Keratinocyte (primary cell): ENCODE data around the gene TRIM9.

Experiments
- CTCF ChIP-seq, 3 experiments: IDR thresholded peaks in 1 of 3; conservative IDR thresholded peaks in 1 of 3; optimal IDR thresholded peaks in 1 of 3; 2 replicates in 2 of 3; 3 replicates in 1 of 3; pipeline versions ENCODE3 to v1.5.1; 2011; ENCODE audit warnings: low read length in 3 of 3, mild to moderate bottlenecking in 3 of 3, moderate library complexity in 2 of 3, control low read depth in 1 of 3, inconsistent platforms in 1 of 3; ENCODE audit not compliant: insufficient read depth in 2 of 3; ENCODE audit errors: extremely low read depth in 1 of 3
- EZH2 ChIP-seq: IDR thresholded peaks from one replicate; pipeline ENCODE4 v1.6.1; 2012; ENCODE audit warnings: inconsistent platforms, mild to moderate bottlenecking, low read length, moderate library complexity

DNA sequence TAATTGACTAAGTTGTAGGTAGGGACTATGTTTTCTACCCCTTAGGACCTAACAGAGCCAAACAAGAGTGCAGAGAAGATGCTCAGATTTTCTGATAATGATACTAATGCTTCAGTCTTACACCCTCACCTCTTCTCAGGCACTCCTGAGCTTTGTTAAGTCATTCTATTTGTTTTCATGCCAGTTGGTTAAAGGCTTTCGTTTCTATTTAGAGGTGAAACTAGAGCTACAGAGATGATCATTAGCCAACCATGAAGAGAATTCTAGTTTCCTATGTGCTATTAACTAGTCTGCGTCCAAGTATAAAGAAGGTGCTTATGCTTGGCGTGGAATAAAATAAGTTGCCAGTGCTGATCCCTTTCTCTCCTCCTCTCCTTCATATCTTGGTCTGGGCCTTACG lies 116.0 kb downstream of the TRIM9 start:
- TF ChIP-seq CTCF (optimal IDR thresholded peaks at IDR 0.05 in 1 of 3, IDR thresholded peaks at IDR 0.05 in 1 of 3, conservative IDR thresholded peaks at IDR 0.05 in 1 of 3; ENCODE audit: extremely low read depth in 1 of 3, insufficient read depth in 2 of 3, low read length in 3 of 3): no peak
- TF ChIP-seq EZH2: no peak
